A549 (cell line): Measurements from ENCODE around the gene ZW10. TPM values are rescaled to one million over a fixed set of nuclear protein-coding genes. Genes with fewer than 3 reads are reported as not detected.

Source experiments
- ATAC-seq, 2 experiments: fragments of 200-7000 bp in 1 of 2; fragments of >200 bp in 1 of 2; cut with Nextera tagmentation in 1 of 2; cut with Tn5 transposase in 1 of 2; 3 replicates each; pipeline versions ENCODE4 v1.8.0 to v1.9.1; 2018 to 2020; ENCODE audit warnings: mild to moderate bottlenecking in 1 of 2, moderate library complexity in 1 of 2
- CTCF ChIA-PET: fragments of 300-600 bp; sonication (Branson Sonifier 250); formaldehyde crosslinking; extraction: SDS; loops from one replicate; lab custom pipeline; 2021; ENCODE audit warnings: antibody characterized with exemption, inconsistent platforms; lab: Yijun Ruan, JAX
- POLR2A ChIA-PET: fragments of 350-600 bp; formaldehyde crosslinking; extraction: SDS; loops from one replicate; lab custom pipeline; 2021; ENCODE audit warnings: antibody characterized with exemption, inconsistent platforms; lab: Yijun Ruan, JAX
- DNase-seq, 2 experiments: peaks; one replicate each; pipeline versions ENCODE4 v3.0.0 to v3.0.0-alpha.2; 2011 to 2016; ENCODE audit warnings: low read depth in 1 of 2, low spot score in 1 of 2
- FAIRE-seq: peaks from 2 replicates; lab custom pipeline; 2011; peaks lifted over from hg19 to GRCh38; lab: Jason Lieb, UNC
- H3K27ac ChIP-seq, 2 experiments: fragments of >200 bp; sonication (Bioruptor Twin); formaldehyde crosslinking; 3 replicates each; pipeline ENCODE4 v1.5.1; 2016 to 2017
- H3K4me1 ChIP-seq: fragments of >200 bp; sonication (Bioruptor Twin); formaldehyde crosslinking; 3 replicates; pipeline ENCODE4 v1.6.1; 2016
- H3K4me2 ChIP-seq: fragments of >200 bp; sonication (Bioruptor Twin); formaldehyde crosslinking; 3 replicates; pipeline ENCODE4 v1.6.1; 2016
- H3K4me3 ChIP-seq: fragments of >200 bp; sonication (Bioruptor Twin); formaldehyde crosslinking; 3 replicates; pipeline ENCODE4 v1.5.1; 2016
- H3K9me3 ChIP-seq: fragments of >200 bp; sonication (Bioruptor Twin); formaldehyde crosslinking; 3 replicates; pipeline ENCODE4 v1.6.1; 2016
- ATOH8 ChIP-seq: fragments of 250-450 bp; sonication (Bioruptor Pico); IDR thresholded peaks from 2 replicates; pipeline ENCODE4 v1.5.0; 2020; ENCODE audit warnings: low read depth, mild to moderate bottlenecking, moderate library complexity
- BCL3 ChIP-seq: fragments of >200 bp; sonication (Bioruptor Twin); formaldehyde crosslinking; IDR thresholded peaks from 3 replicates; pipeline ENCODE4 v1.6.1; 2016
- CBX2 ChIP-seq: fragments of 200-600 bp; sonication (generic); IDR thresholded peaks from 2 replicates; pipeline ENCODE4 v1.6.1; 2016; ENCODE audit warnings: low read depth, mild to moderate bottlenecking, borderline replicate concordance
- CHD2 ChIP-seq: fragments of 150-350 bp; IDR thresholded peaks from 2 replicates; pipeline ENCODE4 v1.6.1; 2014; ENCODE audit warnings: low read length; ENCODE audit not compliant: partially characterized antibody
- CTCF ChIP-seq: fragments of >200 bp; sonication (Bioruptor Twin); formaldehyde crosslinking; IDR thresholded peaks from 3 replicates; pipeline ENCODE4 v1.5.1; 2016
- ESRRA ChIP-seq: fragments of 150-350 bp; IDR thresholded peaks from 2 replicates; pipeline ENCODE4 v1.6.1; 2014; ENCODE audit warnings: mild to moderate bottlenecking, low read length, borderline replicate concordance
- HDAC2 ChIP-seq: fragments of 200-600 bp; sonication (generic); IDR thresholded peaks from 2 replicates; pipeline ENCODE4 v1.6.1; 2016
- HEYL ChIP-seq: fragments of 250-450 bp; sonication (Bioruptor Pico); IDR thresholded peaks from 2 replicates; pipeline ENCODE4 v1.8.0; 2021; ENCODE audit warnings: mild to moderate bottlenecking, moderate library complexity
- HOXB5 ChIP-seq: fragments of 250-450 bp; sonication (Bioruptor Pico); IDR thresholded peaks from 2 replicates; pipeline ENCODE4 v1.5.0; 2020; ENCODE audit warnings: mild to moderate bottlenecking, moderate library complexity
- KDM1A ChIP-seq: fragments of 200-600 bp; sonication (generic); IDR thresholded peaks from 2 replicates; pipeline ENCODE4 v1.6.1; 2016; ENCODE audit warnings: low read depth, mild to moderate bottlenecking
- MAZ ChIP-seq: fragments of 150-350 bp; IDR thresholded peaks from 2 replicates; pipeline ENCODE4 v1.6.1; 2014; ENCODE audit warnings: antibody characterized with exemption, low read depth, low read length, borderline replicate concordance
- PBX3 ChIP-seq: IDR thresholded peaks from 2 replicates; pipeline ENCODE4 v1.6.1; 2012
- PHF8 ChIP-seq: fragments of 200-600 bp; sonication (generic); IDR thresholded peaks from 2 replicates; pipeline ENCODE4 v1.6.1; 2016; ENCODE audit warnings: low read depth, mild to moderate bottlenecking, antibody characterized with exemption, moderate library complexity, borderline replicate concordance
- POLR2AphosphoS2 ChIP-seq: conservative IDR thresholded peaks from 2 replicates; pipeline ENCODE4 v1.6.1; 2012; ENCODE audit warnings: low read length, improper control_type of control experiment, inconsistent platforms
- REST ChIP-seq: fragments of 200-600 bp; sonication (generic); IDR thresholded peaks from 2 replicates; pipeline ENCODE4 v1.6.1; 2016; ENCODE audit warnings: antibody characterized with exemption, mild to moderate bottlenecking, moderate library complexity
- SMC3 ChIP-seq: fragments of >200 bp; sonication (Bioruptor Twin); formaldehyde crosslinking; IDR thresholded peaks from 3 replicates; pipeline ENCODE4 v1.6.1; 2018; ENCODE audit warnings: inconsistent platforms
- ZC3H11A ChIP-seq: fragments of 450-650 bp; IDR thresholded peaks from 2 replicates; pipeline ENCODE4 v1.6.1; 2014; ENCODE audit warnings: antibody characterized with exemption, mild to moderate bottlenecking
- WGBS: methylation state at CpG from one replicate; pipeline ENCODE4 v1.1.6; 2017; ENCODE audit errors: missing lambda C conversion rate; 5-methylcytosine and 5-hydroxymethylcytosine counted together
- polyA plus RNA-seq, 4 experiments: library from polyadenylated mRNA; depleted of rRNA in 3 of 4; stranded (reverse); fragments of >200 nt; fragmentation: RNase III in 1 of 4; extraction: RNeasy Plus Mini Kit Qiagen cat#74134 plus additional on column Dnase treatment in 1 of 4; gene quantifications; 2 replicates in 3 of 4; 3 replicates in 1 of 4; pipeline ENCODE4 v1.2.3, GENCODE V29; 2011 to 2017

The ZW10 gene
- polyA plus RNA-seq, 2 of the 4 experiments (the other 2 are of a cell fraction), result 12.9 to 13.9 TPM

- Histone ChIP-seq H3K4me1 (no peaks in the 10 kb centered on the region), H3K9me3 (no peaks in the 10 kb centered on the region), H3K4me3 (no peak overlapping the region), H3K4me2 (no peak overlapping the region), H3K27ac (no peak overlapping the region)
- no peak for FAIRE-seq
- no peak for TF ChIP-seq PHF8
- TF ChIP-seq CBX2, result no peak
- TF ChIP-seq HDAC2, result no peak
- no peak for TF ChIP-seq HEYL (CRISPR knock-in tag)
- DNase-seq, result no peak
- ChIA-PET CTCF (no interaction called here), POLR2A (no interaction called here)
- 90% methylated on average over 1 of the region's 1 CpG for WGBS
- no peak for ATAC-seq
Observed at GRCh38 chr11:113701491-113701890, 72.0 kb downstream of the ZW10 start.

- ATAC-seq (no peak), DNase-seq (no peak), FAIRE-seq (no peak)
- no peak overlapping the region for H3K27ac ChIP-seq
- no peaks in the 10 kb centered on the region for H3K9me3 ChIP-seq
- no peak overlapping the region for H3K4me2 ChIP-seq
- POLR2A ChIA-PET, result no interaction called here
- 60% methylated on average over 1 of the region's 3 CpGs for WGBS
- H3K4me1 ChIP-seq, result no peaks in the 10 kb centered on the region
- H3K4me3 ChIP-seq, result no peak overlapping the region
- TF ChIP-seq CHD2, result no peak
- TF ChIP-seq KDM1A, result no peak
- CTCF ChIA-PET, result no interaction called here
Observed at GRCh38 chr11:113698515-113698914, 75.0 kb downstream of the ZW10 start.

GRCh38 chr11:113697756-113698407 is 75.6 kb downstream of the ZW10 start:
- no peak for DNase-seq
- Histone ChIP-seq H3K4me3 (no peak overlapping the region), H3K9me3 (no peaks in the 10 kb centered on the region), H3K4me1 (no peaks in the 10 kb centered on the region), H3K27ac (no peak overlapping the region), H3K4me2 (no peak overlapping the region)
- ATAC-seq, result no peak
- CTCF ChIA-PET, result no interaction called here
- no peak for TF ChIP-seq POLR2AphosphoS2
- TF ChIP-seq CTCF, result no peak
- no peak for TF ChIP-seq BCL3
- no peak for TF ChIP-seq ESRRA
- TF ChIP-seq HOXB5 (CRISPR knock-in tag), result no peak
- TF ChIP-seq MAZ, result no peak
- TF ChIP-seq ATOH8, result no peak
- no peak for TF ChIP-seq KDM1A
- TF ChIP-seq ZC3H11A, result no peak
- TF ChIP-seq PBX3, result no peak
- TF ChIP-seq REST, result no peak
- no peak for TF ChIP-seq SMC3
- 39% methylated on average over 7 of the region's 7 CpGs for WGBS
- POLR2A ChIA-PET, result no interaction called here
- FAIRE-seq, result no peak
